Stimulated activated CD8-positive, alpha-beta memory T cell treated with anti-CD3 and anti-CD28 coated beads, Interleukin-12 subunit alpha, Interleukin-12 subunit beta, amount 100 ng/mL, for 24 hours (primary cell): ENCODE results near the gene PINK1.

ENCODE experiments used
- DNase-seq: peaks from one replicate; pipeline ENCODE4 v3.0.0-alpha.2; 2020; ENCODE audit errors: extremely low read depth

PINK1 gene

DNA sequence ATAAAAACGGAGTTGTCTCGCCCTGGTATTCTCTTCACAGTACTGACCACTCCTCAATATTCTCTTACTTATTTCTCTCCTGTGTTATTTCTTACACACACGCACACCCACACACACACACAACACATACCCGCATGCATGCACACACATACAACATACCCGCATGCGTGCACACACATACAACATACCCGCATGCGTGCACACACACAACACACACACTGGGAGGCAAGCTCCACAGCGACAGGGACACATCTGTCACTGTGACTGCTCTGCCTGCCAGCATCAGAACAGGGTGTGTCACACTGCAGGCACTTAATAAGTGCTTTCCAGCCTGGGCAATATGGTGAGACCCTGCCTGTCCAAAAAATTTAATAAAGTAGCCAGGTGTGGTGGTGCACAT lies 48.7 kb downstream of the PINK1 start:
- no peak for DNase-seq

DNA sequence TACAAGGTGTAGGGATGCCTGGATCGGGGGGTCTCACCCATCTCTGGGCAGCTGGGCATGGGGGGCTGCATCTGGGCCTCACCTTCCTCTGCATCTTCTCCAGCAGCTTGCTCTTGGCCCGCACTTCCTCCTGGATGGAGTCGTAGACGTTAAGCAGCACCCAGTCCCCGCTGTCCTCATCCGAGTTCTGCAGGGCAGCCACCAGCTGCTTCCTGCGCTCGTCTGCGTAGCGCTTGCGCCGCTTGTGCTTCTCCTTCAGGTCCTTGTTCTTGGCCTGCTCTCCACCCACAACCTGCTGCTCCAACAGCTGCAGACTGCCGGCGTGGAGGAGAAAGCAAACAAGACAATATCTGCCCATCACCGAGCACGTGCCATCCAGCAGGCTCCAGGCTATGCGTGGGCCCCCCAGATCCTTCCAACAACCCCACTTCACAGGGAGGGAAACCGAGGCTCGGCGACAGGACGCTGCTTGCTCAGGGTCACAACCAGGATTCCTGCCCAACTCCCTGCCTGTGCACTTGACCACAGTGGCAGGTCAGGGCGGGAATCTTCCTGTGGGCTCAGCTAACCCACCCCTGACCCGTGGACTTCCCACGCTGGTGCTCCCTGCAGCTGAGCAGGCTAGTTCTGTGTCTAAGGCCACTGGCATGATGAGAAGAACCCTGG lies 49.4 kb downstream of the PINK1 start:
- no peak for DNase-seq

DNA sequence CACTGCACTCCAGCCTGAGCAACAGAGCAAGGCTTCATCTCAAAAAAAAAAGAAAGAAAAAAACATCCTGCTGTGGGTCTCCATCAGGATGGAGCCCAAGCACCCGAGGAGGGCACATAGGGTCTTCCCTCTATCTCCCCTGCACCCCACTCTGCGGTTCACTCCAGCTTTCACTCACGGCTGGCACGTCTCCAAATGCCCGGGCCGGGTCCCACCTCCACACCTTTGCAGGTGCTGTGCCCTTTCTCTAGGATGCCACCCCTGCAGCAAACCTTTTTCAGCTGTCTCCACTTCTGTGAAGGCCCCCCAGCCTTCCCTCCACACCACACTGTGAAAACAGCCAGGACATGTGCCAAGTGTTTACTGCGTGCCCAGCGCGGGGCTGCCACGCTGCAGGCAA lies 50.4 kb downstream of the PINK1 start:
- DNase-seq, result no peak

DNA sequence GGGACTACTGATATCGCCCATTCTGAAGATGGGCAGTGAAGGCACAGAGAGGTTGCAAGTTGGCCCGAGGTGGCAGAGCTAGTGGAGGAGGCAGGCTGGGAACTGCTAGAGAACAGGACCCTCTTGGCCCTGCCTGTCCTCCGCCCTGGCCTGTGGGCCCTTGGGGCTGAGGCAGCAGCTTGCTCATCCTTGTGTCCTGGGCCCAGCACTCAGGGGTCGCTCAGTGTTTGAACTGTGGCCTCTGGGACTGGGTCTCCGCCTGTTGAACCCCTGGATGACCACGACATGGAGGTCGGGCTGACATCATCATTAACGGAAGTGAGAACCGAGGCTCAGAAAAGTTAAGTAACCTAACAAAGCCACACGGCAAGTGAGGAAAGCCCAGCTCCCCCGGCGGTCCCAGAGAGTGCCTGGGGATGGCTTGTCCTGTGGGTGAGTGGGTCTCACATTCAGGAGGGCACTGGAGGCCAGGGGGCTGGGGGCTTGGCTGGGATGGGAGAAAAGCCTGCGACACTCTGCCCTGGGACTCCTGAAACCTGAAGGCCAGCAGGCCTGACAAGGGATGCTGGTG lies 50.9 kb downstream of the PINK1 start:
- DNase-seq, result no peak

DNA sequence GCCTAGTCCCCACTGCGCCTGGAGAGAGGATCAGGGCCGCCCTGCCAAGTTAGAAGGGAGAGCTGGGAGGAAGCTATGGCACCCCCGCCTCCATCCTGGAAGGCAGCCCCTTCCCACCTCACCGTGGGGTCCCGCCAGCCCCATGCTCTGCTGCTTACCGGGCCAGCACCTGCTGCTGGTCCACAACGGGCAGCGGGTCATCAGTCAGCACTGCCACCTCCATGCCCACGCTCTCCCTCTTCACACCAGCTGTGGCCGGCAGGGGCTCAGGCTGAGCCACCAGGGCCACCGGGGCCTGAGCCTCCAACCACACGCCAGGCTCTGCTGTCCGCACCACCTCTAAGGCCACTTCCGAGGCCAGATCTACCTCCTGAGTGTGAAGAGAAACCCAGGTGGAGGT lies 51.4 kb downstream of the PINK1 start:
- DNase-seq, result no peak

DNA sequence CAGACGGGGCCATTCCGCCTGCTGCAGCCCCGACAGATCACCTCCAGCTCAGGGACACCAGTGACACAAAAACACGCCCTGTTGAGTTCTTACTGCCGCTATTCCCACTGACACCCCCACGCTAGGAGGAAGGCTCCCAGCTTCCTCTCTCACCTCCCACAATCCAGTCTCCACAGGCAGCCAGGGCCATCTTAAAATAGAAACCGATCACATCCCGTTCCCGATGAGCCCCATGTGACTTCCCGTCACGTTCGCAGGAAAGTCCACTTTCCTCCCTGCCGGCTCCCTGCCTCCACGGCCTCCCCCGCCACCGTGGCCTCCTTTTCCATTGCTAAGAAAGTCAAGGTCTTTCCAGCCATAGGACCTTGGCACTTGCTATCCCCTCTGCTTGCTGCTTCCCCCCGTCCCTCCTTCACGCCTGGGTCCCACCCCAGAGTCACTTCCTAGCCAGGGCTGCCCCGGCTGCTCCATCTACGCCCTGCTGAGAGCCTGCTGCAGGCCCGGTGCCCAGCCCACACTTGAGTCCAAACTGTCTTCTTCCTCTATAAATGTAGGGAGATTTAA lies 51.9 kb downstream of the PINK1 start:
- no peak for DNase-seq

DNA sequence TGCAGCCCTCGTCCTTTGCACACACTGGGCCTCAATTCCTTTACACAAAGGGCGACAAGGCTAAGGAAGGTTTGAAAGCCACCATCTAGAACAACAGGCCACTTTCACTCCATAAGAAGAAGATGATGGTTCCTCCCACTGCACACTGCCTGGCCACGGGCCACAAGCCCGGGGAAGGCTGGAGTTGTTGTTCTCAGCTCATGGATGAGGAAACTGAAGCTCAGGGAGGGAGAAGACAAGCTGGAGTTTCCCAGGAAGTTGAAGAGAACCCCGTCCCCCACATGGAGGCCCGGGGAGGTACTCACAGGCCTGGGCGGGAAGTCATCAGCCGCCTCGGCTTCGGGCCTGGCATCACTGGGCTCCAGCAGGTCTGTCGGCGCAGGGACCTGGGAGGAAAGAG lies 52.5 kb downstream of the PINK1 start:
- DNase-seq, result no peak

DNA sequence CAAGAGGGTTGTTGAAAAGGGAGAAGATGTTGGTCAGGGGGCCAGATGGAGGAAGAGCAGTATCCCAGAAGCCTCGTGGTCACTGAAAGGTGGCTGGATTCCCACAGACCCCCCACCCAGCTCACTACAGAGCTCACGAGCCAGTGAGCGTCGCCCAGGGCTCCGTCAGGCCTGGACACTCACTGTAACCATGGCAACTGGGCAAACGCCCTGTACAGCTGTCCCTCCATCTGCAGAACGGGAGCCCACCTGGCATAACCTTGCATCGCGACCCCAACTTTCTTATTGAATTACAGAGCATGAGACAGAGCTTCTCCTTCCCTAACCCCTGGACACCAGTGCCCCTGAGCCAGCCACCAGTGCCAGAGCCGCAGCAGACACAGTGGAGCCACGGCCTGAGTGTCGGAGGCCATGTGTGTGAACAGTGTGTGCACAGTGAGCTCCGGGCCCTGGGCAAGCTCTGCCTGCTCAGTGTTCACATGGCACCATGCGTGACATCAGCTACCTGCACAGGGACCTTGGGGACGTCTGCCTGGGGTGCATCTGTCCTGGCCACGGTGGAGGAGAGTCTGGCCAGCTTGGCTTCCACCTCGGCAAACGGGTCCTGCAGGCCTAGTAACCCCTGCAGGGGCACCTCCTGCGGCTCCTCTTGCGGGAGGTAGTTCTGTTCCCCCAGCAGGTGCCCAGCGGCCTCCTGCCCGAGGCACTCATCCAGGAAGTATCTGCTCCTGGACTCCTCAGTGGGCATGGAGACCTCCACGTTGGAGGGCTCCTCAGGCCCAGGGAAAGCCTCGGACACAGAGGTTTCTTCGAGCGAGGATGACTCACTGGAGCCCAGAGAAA lies 53.8 kb downstream of the PINK1 start:
- no peak for DNase-seq

DNA sequence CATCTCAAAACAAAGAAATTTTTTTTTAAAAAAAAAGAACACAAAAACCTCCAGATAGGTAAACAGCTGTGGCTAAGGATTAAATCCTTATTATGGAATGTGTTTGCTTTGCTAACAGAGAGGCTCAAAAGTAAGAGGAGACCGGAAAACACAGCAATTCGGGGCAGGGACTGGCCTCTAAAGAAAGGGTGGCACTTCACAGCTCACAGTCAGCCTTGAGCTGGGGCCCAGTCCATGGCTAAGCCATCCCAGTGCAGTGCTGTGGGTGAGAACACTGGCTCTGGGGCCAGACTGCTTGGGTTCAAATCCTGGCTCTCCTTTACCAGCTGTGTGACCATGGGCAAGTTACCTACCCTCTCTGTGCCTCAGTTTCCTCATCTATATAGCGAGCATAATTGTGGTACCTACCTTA lies 56.4 kb downstream of the PINK1 start:
- DNase-seq, result no peak

DNA sequence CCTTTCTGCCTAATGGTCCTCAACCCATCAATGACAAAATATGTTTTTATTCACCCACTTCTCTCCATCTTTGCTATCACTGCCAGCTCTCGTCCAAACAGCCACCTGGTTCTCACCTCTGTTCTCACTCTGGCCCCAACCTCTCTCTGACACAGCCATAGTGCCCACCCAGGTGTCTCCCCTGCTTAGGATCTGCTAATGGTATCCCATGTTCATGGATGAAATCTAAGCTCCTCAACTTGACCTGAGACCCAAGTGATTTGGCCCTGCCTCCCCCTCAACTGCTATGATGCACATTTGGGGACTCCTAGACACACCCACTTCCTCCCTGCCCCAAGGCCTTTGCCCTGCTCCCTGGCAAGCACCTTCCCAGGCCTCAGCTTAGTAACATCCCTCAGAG lies 58.6 kb downstream of the PINK1 start:
- DNase-seq, result no peak

DNA sequence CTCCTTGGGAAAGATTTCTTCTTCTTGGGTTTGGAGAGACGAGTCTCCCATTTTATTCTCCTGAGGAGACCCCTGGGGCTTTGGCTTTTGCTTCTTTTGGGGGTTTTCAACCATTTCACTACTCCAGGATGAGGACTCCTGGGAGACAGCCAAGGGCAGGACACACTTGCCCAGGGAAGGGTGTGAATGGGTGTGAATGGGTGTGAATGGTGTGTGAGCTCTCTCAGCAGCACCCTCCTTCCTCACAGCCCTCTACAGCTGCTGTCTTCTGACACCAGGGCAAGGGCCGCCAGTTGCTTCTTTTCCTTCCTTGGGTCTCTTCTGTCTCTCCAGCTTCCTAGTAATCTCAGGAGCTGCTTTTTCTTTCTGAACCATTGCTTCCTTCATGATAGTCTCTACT lies 60.4 kb downstream of the PINK1 start:
- no peak for DNase-seq

DNA sequence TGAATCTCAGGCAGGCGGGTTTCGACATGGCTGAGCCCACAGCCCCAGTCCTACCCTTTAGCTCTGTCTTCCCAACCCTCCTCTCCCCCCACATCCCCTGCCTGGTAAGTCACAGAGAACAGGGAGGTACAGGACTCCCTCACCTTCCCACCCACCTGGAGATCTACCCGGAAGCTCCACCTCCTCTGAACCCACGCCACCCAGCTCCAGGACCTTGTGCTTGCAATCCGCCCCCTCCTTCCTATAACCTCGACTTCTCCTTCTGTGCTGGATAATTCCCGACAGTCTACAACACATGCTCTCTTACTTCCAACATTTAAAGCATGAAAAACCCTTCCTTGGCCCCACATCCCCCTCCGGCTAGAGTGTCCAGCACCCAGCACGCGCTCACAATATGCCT lies 62.3 kb downstream of the PINK1 start:
- DNase-seq, result no peak

DNA sequence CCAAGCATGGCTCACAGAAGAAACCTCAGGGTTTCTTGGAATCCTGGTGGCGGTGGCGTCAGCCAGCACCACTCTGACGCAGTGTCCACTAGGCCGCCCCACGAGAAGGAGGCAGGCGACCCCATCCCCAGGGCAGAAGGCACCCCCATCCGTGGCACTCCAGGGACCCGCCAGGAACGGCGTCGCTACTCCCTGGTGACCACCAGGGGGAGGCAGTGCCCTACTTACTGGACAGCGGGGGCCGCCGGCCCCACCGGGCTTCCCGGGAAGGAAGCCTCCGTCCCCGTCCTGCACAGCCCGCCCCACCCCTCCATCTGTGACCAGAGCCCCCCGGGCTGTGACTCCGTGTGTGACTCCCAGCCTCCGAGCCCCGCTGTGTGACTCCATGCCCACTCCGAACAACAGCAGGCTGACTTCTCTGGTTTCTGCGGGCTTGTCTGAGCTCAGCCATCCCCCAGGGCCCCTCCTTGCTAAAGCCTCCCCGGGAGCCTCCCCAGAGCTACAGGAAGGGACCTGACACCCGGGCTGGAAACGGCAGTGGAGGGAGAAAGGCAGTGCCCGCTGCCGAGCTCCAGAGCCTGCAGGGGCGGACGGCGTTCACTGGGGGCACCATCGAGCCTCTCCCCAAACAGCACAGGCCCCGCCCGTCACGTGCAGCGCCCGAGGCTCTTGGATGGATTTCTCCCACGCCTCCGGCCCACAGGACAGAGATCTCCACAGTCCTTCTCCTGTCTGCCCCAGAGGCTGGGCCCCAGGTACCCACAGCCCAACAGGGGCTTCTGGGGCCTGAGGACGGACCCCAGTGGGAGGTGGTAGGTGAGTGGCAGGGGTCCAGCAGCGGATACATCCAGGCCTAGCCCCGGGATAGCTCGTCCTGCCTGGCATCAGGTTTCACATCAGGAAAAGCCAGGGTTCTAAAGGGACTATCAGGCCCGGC lies 63.4 kb downstream of the PINK1 start:
- peak; percentile 40 for DNase-seq

DNA sequence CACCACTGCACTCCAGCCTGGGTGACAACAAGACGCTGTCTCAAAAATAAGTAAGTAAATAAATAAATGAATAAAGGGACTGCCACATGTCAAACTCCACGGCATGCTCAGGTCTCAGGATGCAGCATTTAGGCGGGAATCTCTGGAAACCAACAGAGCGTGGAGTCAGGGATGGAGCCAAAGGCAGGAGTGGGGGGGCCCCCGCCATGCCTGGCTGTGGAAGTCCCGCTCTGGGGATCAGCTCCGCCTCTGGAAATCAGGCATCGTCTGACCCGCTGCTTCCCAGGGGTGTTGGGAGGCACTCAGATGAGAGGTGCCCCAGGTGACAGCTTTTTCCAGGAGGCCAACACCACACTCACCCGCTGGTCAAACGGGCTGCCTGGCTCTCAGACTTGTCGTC lies 64.3 kb downstream of the PINK1 start:
- DNase-seq, result no peak

DNA sequence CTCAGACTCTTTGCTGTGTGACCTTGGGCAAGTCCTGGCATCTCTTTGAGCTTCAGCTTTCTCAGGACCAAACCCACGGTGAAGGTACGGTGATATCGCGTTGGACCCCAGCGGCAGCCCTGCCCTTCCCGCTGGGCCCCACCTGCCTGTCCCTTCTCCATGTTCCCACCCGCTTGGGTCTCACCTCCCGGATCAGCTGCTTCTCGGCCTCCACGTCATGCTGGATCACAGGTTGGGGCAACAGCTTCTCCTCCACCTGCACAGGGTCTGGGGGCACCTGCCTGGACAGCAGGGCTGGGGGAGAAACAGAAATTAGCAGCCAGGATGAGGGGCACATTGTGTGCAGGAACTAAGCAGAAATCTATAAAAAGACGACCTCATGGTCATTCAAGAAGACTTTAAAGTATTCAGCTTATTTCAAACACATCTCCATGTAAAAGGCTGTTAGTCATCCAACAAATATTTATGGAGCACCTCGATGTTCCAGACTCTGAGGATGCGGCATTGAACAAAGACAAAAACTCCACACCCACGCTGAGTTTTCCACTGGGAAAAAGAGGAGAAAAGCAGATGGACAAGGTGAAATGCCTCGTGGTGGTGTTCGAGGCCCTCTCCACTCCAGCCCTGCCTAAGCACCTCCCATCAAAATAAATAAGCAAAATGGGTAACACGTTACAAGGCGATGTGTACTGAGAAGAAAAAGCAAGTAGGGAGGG lies 65.1 kb downstream of the PINK1 start:
- no peak for DNase-seq

DNA sequence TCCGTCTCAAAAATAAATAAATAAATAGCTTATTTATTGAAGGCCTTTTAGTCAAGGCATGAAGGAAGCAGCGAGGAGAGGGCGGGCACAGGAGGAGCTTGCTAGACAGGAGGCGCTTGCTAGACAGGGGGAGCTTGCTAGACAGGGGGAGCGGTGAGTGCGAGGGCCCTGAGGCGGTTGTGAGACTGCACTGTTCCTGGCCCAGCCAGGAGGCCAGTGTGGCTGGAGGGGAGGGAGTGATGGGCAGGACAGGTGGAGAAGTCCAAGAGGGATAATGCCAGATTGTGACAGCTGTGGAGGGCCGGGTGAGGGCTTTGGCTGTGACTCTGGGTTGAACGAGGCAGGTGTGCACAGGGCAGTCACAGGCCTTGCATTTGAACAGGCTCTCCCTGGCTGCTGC lies 66.3 kb downstream of the PINK1 start:
- DNase-seq, result no peak

DNA sequence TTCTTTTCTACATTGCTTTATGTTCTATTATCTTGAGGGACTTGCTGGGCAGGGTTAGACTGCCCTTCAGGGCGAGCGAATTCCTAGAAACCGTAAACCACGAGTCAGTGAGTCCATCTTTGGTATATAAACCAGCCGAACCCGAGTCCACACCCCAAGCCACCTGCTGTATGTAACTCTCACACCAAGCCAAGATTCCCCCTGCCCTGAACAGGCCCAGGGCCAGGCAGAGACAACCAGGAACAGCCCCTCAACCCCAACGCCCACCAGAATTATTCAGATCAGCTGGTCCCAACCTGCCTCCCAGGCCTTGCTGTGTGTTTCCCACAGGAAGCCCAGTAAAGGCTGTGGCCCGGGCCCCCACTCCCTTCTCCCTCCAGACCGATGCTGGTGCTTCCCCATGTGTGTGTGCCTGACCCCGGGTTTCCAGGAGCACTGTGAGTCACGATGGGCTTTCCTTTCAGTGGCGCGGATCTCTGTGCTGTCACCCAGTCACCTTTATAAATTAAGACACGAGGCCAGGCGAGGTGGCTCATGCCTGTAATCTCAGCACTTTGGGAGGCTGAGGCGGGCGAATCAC lies 67.5 kb downstream of the PINK1 start:
- no peak for DNase-seq
